MM.1S (cell line): ENCODE data around the gene SRF.

ENCODE experiments used
- DNase-seq: peaks from one replicate; pipeline ENCODE4 v3.0.0-alpha.2; 2015
- H2AFZ ChIP-seq: fragments of 300-600 bp; sonication (generic); 2 replicates; pipeline ENCODE4 v1.6.0; 2016; ENCODE audit warnings: antibody characterized with exemption, low read length
- H3F3A ChIP-seq: fragments of 300-600 bp; sonication (generic); 2 replicates; pipeline ENCODE4 v1.6.1; 2016; ENCODE audit warnings: mild to moderate bottlenecking, antibody characterized with exemption, low read length, moderate library complexity, mixed read lengths; ENCODE audit not compliant: insufficient read depth
- H3K27ac ChIP-seq: fragments of 300-600 bp; sonication (generic); 2 replicates; pipeline ENCODE4 v1.5.1; 2016; ENCODE audit warnings: mild to moderate bottlenecking, low read length
- H3K27me3 ChIP-seq: fragments of 300-600 bp; sonication (generic); replicated peaks from 2 replicates; pipeline ENCODE4 v1.6.0; 2016; ENCODE audit warnings: low read length; ENCODE audit not compliant: insufficient read depth
- H3K36me3 ChIP-seq: fragments of 300-600 bp; sonication (generic); replicated peaks from 2 replicates; pipeline ENCODE4 v1.6.1; 2016; ENCODE audit warnings: mild to moderate bottlenecking, low read length, mixed read lengths; ENCODE audit not compliant: insufficient read depth
- H3K4me1 ChIP-seq: fragments of 300-600 bp; sonication (generic); 2 replicates; pipeline ENCODE4 v1.6.1; 2016; ENCODE audit warnings: low read length, mixed read lengths
- H3K4me2 ChIP-seq: fragments of 300-600 bp; sonication (generic); 2 replicates; pipeline ENCODE4 v1.6.0; 2016; ENCODE audit warnings: low read depth, low read length
- H3K4me3 ChIP-seq: fragments of 300-600 bp; sonication (generic); 2 replicates; pipeline ENCODE4 v1.5.1; 2016; ENCODE audit warnings: low read length, mixed read lengths
- H3K79me2 ChIP-seq: fragments of 300-600 bp; sonication (generic); 2 replicates; pipeline ENCODE4 v1.6.1; 2016; ENCODE audit warnings: mixed run types, low read length, mixed read lengths
- H3K9ac ChIP-seq: fragments of 300-600 bp; sonication (generic); 2 replicates; pipeline ENCODE4 v1.6.1; 2016; ENCODE audit warnings: low read length, mixed read lengths
- H3K9me2 ChIP-seq: fragments of 300-600 bp; sonication (generic); replicated peaks from 2 replicates; pipeline ENCODE4 v1.6.1; 2016; ENCODE audit warnings: mild to moderate bottlenecking, low read length, mixed read lengths; ENCODE audit not compliant: insufficient read depth
- H3K9me3 ChIP-seq: fragments of 300-600 bp; sonication (generic); replicated peaks from 2 replicates; pipeline ENCODE4 v1.6.1; 2016; ENCODE audit warnings: mild to moderate bottlenecking, low read length, mixed read lengths; ENCODE audit not compliant: insufficient read depth
- H4K20me1 ChIP-seq: fragments of 300-600 bp; sonication (generic); 2 replicates; pipeline ENCODE4 v1.6.1; 2016; ENCODE audit warnings: mild to moderate bottlenecking, low read length, moderate library complexity, mixed read lengths; ENCODE audit not compliant: insufficient read depth
- CTCF ChIP-seq: fragments of 300-600 bp; sonication (generic); IDR thresholded peaks from 2 replicates; pipeline ENCODE4 v1.5.1; 2016; ENCODE audit warnings: antibody characterized with exemption, low read length, mixed read lengths
- EZH2 ChIP-seq: fragments of 300-600 bp; sonication (generic); optimal IDR thresholded peaks from 2 replicates; pipeline ENCODE3; 2017; ENCODE audit warnings: low read depth, mild to moderate bottlenecking, antibody characterized with exemption, low read length, mixed read lengths
- EZH2phosphoT487 ChIP-seq: fragments of 300-600 bp; sonication (generic); IDR thresholded peaks from 2 replicates; pipeline ENCODE4 v1.6.1; 2018; ENCODE audit warnings: antibody characterized with exemption, low read length

SRF gene

GRCh38 chr6:43184268-43184985 lies 13.4 kb downstream of the SRF start:
- Histone ChIP-seq H3K79me2 (peaks cover 22% of the 10 kb centered on the region), H3K4me1 (peaks cover 8% of the 10 kb centered on the region; the same call in 1 of the 2 replicates), H3K9me3 (no peaks in the 10 kb centered on the region), H3K9ac (no peak overlapping the region), H3F3A (peaks cover 6% of the 10 kb centered on the region), H3K4me3 (no peak overlapping the region), H3K36me3 (no peaks in the 10 kb centered on the region), H3K27ac (no peak overlapping the region), H2AFZ (no peak overlapping the region), H3K9me2 (no peaks in the 10 kb centered on the region), H3K4me2 (no peak overlapping the region), H3K27me3 (no peaks in the 10 kb centered on the region), H4K20me1 (no peaks in the 10 kb centered on the region)
- TF ChIP-seq EZH2phosphoT487 (no peak), CTCF (no peak), EZH2 (no peak)
- DNase-seq = no peak

GRCh38 chr6:43185391-43185985 lies 14.4 kb downstream of the SRF start:
- no peak overlapping the region for H2AFZ ChIP-seq
- peaks cover 22% of the 10 kb centered on the region for H3K79me2 ChIP-seq
- peaks cover 8% of the 10 kb centered on the region; the same call in 1 of the 2 replicates for H3K4me1 ChIP-seq
- DNase-seq = no peak
- H3K36me3 ChIP-seq = no peaks in the 10 kb centered on the region
- no peak overlapping the region for H3K9ac ChIP-seq
- no peaks in the 10 kb centered on the region for H3K9me3 ChIP-seq
- H3F3A ChIP-seq = peaks cover 5% of the 10 kb centered on the region
- TF ChIP-seq CTCF = no peak
- TF ChIP-seq EZH2 = no peak
- TF ChIP-seq EZH2phosphoT487 = no peak
- no peak overlapping the region for H3K4me2 ChIP-seq
- H4K20me1 ChIP-seq = no peaks in the 10 kb centered on the region
- H3K27ac ChIP-seq = no peak overlapping the region
- no peak overlapping the region for H3K4me3 ChIP-seq
- H3K27me3 ChIP-seq = no peaks in the 10 kb centered on the region
- no peaks in the 10 kb centered on the region for H3K9me2 ChIP-seq

GRCh38 chr6:43186019-43186418 lies 14.9 kb downstream of the SRF start:
- H3K79me2 ChIP-seq = peaks cover 22% of the 10 kb centered on the region
- no peaks in the 10 kb centered on the region; the same call in 1 of the 2 replicates for H3F3A ChIP-seq
- no peak overlapping the region for H3K9ac ChIP-seq
- H3K4me1 ChIP-seq = peaks cover 8% of the 10 kb centered on the region; the same call in 1 of the 2 replicates
- H3K27me3 ChIP-seq = no peaks in the 10 kb centered on the region
- no peak for DNase-seq
- no peaks in the 10 kb centered on the region for H4K20me1 ChIP-seq
- no peaks in the 10 kb centered on the region for H3K9me3 ChIP-seq
- no peak overlapping the region for H3K27ac ChIP-seq
- H3K36me3 ChIP-seq = no peaks in the 10 kb centered on the region
- H3K4me3 ChIP-seq = no peak overlapping the region
- H3K9me2 ChIP-seq = no peaks in the 10 kb centered on the region
- TF ChIP-seq EZH2 = no peak
- no peak for TF ChIP-seq EZH2phosphoT487
- TF ChIP-seq CTCF = no peak
- H3K4me2 ChIP-seq = no peak overlapping the region
- H2AFZ ChIP-seq = no peak overlapping the region
